K562 (cell line): ENCODE results near the gene AIMP1. TPM values are rescaled to one million over a fixed set of nuclear protein-coding genes. Genes with fewer than 3 reads are reported as not detected.

Experiments
- ATAC-seq: fragments of 200-7000 bp; cut with Tn5 transposase; 3 replicates; pipeline ENCODE4 v1.9.1; 2020; ENCODE audit warnings: moderate library complexity
- BruUV-seq: library from RNA; stranded (reverse); fragments of 400-500 nt; replicated peaks from 2 replicates; lab custom pipeline; 2021; lab: Mats Ljungman, UMichigan
- CTCF ChIA-PET: fragments of 300-600 bp; formaldehyde crosslinking; extraction: SDS; loops from one replicate; lab custom pipeline; 2021; ENCODE audit warnings: low intra/inter-chr PET ratio; lab: Yijun Ruan, JAX
- POLR2A ChIA-PET: fragments of 300-600, 350-650 bp; sonication (Branson Sonifier 250); formaldehyde crosslinking; extraction: SDS; loops from one replicate; lab custom pipeline; 2021; ENCODE audit warnings: antibody characterized with exemption, inconsistent platforms; lab: Yijun Ruan, JAX
- DNase-seq, 4 experiments: peaks; one replicate each; pipeline versions ENCODE4 v3.0.0 to v3.0.0-alpha.2; 2011 to 2018; ENCODE audit warnings: low spot score in 3 of 4, mixed read lengths in 3 of 4; ENCODE audit errors: extremely low read depth in 1 of 4
- FAIRE-seq: peaks from 2 replicates; lab custom pipeline; 2011; peaks lifted over from hg19 to GRCh38; lab: Jason Lieb, UNC
- H2AFZ ChIP-seq: 2 replicates; pipeline ENCODE4 v1.6.0; 2011; ENCODE audit warnings: low read depth, low read length, control low read depth, inconsistent platforms
- H3K27ac ChIP-seq: fragments of 200-600 bp; 3 replicates; pipeline ENCODE4 v1.8.0; 2011; ENCODE audit warnings: low read depth, mild to moderate bottlenecking, control low read depth, inconsistent platforms, low read length, moderate library complexity, mixed read lengths; ENCODE audit errors: extremely low read depth
- H3K27me3 ChIP-seq, 2 experiments: fragments of 300-600 bp in 1 of 2; 2 replicates in 1 of 2; 3 replicates in 1 of 2; pipeline versions ENCODE4 v1.6.0 to v1.8.0; 2011; ENCODE audit warnings: inconsistent platforms in 2 of 2, low read length in 2 of 2, mild to moderate bottlenecking in 1 of 2, mixed read lengths in 1 of 2, moderate library complexity in 1 of 2; ENCODE audit not compliant: control insufficient read depth in 2 of 2, insufficient read depth in 2 of 2
- H3K36me3 ChIP-seq: fragments of 300-600 bp; 3 replicates; pipeline ENCODE4 v1.8.0; 2011; ENCODE audit warnings: mild to moderate bottlenecking, low read length, inconsistent platforms; ENCODE audit not compliant: control insufficient read depth, insufficient read depth
- H3K4me1 ChIP-seq, 2 experiments: fragments of 200-600 bp in 1 of 2; replicated peaks in 1 of 2; 2 replicates in 1 of 2; 3 replicates in 1 of 2; pipeline versions ENCODE4 v1.5.1 to v1.8.0; 2011; ENCODE audit warnings: inconsistent platforms in 2 of 2, low read length in 2 of 2, mild to moderate bottlenecking in 1 of 2, mixed read lengths in 1 of 2, moderate library complexity in 1 of 2; ENCODE audit not compliant: control insufficient read depth in 2 of 2, insufficient read depth in 2 of 2
- H3K4me2 ChIP-seq: 2 replicates; pipeline ENCODE4 v1.6.1; 2011; ENCODE audit warnings: low read length, control low read depth, inconsistent platforms, mixed read lengths; ENCODE audit not compliant: insufficient read depth
- H3K4me3 ChIP-seq: fragments of 200-600 bp; sonication (generic), shearing (Covaris generic); 2 replicates; pipeline ENCODE4 v1.5.1; 2016; ENCODE audit warnings: control low read depth, inconsistent platforms
- H3K79me2 ChIP-seq: fragments of 200-600 bp; 3 replicates; pipeline ENCODE4 v1.8.0; 2011; ENCODE audit warnings: low read length, inconsistent platforms; ENCODE audit not compliant: control insufficient read depth, insufficient read depth
- H3K9ac ChIP-seq, 2 experiments: 2 replicates each; pipeline versions ENCODE4 v1.6.0 to v1.6.1; 2011; ENCODE audit warnings: low read depth in 2 of 2, low read length in 2 of 2, control low read depth in 1 of 2, inconsistent platforms in 1 of 2, mild to moderate bottlenecking in 1 of 2, mixed read lengths in 1 of 2; ENCODE audit not compliant: insufficient read depth in 1 of 2
- H3K9me1 ChIP-seq: one replicate; pipeline ENCODE4 v1.6.0; 2011; ENCODE audit warnings: inconsistent platforms, mild to moderate bottlenecking, low read length, moderate library complexity; ENCODE audit not compliant: control insufficient read depth, insufficient read depth
- H3K9me3 ChIP-seq: replicated peaks from 2 replicates; pipeline ENCODE4 v1.5.1; 2011; ENCODE audit warnings: low read depth, low read length, inconsistent platforms; ENCODE audit not compliant: control insufficient read depth, insufficient read depth
- H4K20me1 ChIP-seq: replicated peaks from 2 replicates; pipeline ENCODE4 v1.6.1; 2011; ENCODE audit warnings: low read length, inconsistent platforms, mixed read lengths; ENCODE audit not compliant: control insufficient read depth, insufficient read depth
- HDAC8 ChIP-seq: fragments of 450-650 bp; IDR thresholded peaks from 2 replicates; pipeline ENCODE4 v1.6.1; 2016; ENCODE audit warnings: mild to moderate bottlenecking, missing genetic modification characterization, moderate library complexity, missing compliant biosample characterization
- KDM2B ChIP-seq: fragments of 250-450 bp; sonication (Bioruptor Pico); IDR thresholded peaks from 2 replicates; pipeline ENCODE4 v1.8.0; 2021; ENCODE audit warnings: mild to moderate bottlenecking, moderate library complexity
- NFIX ChIP-seq: fragments of 250-450 bp; sonication (Bioruptor Pico); IDR thresholded peaks from 2 replicates; pipeline ENCODE4 v1.4.0; 2020; ENCODE audit warnings: low read depth, mild to moderate bottlenecking, moderate library complexity
- RREB1 ChIP-seq: fragments of 250-450 bp; sonication (Bioruptor Pico); IDR thresholded peaks from 2 replicates; pipeline ENCODE4 v1.4.0; 2020
- SP2 ChIP-seq: IDR thresholded peaks from 2 replicates; pipeline ENCODE4 v1.6.1; 2011; ENCODE audit warnings: mild to moderate bottlenecking, low read depth, low read length, moderate library complexity; ENCODE audit not compliant: poor library complexity, severe bottlenecking; ENCODE audit errors: extremely low read depth
- XRCC3 ChIP-seq: fragments of 450-650 bp; IDR thresholded peaks from 2 replicates; pipeline ENCODE4 v1.6.1; 2017; ENCODE audit warnings: mild to moderate bottlenecking, moderate library complexity
- ZNF41 ChIP-seq: fragments of 250-450 bp; sonication (Bioruptor Pico); conservative IDR thresholded peaks from 2 replicates; pipeline ENCODE4 v1.4.0; 2020; ENCODE audit warnings: mild to moderate bottlenecking
- in situ Hi-C: fragments of 300-500 bp; cut with MboI; formaldehyde crosslinking; loops from 4 replicates; pipeline ENCODE4 v1.15.0; 2018; ENCODE audit warnings: inconsistent platforms, mixed read lengths
- intact Hi-C: fragments of 100-400 bp; cut with micrococcal nuclease; formaldehyde crosslinking; loops from 2 replicates; pipeline ENCODE4 v1.14.2; 2022
- polyA plus RNA-seq, 8 experiments: library from polyadenylated mRNA; depleted of rRNA in 4 of 8; stranded (reverse) in 5 of 8; unstranded in 3 of 8; fragments of >200 nt; fragmentation: Nextera tagmentation in 2 of 8; fragmentation: Illumina TruSeq in 1 of 8; extraction: Ambion mirVana in 2 of 8; extraction: Trizol in 1 of 8; gene quantifications; 2 replicates each; pipeline versions ENCODE4 v1.2.1 to v1.2.3, GENCODE V29; 2011 to 2014; ENCODE audit warnings: inconsistent platforms in 1 of 8, missing spikeins in 1 of 8
- total RNA-seq, 7 experiments: library from RNA; depleted of rRNA in 6 of 7; stranded (reverse); fragments of >200 nt in 6 of 7; fragmentation: Illumina TruSeq in 2 of 7; extraction: Trizol in 2 of 7; gene quantifications; 2 replicates each; pipeline versions ENCODE4 v1.2.1 to v1.2.3, GENCODE V29; 2011 to 2021; ENCODE audit warnings: low replicate concordance in 1 of 7

The AIMP1 gene
- total and polyA plus RNA-seq, 9 of the 15 experiments (the other 6 are each of a cell fraction or from before 2014, with no cell fraction given), result 39.9 to 141 (median 70.1) TPM

- BruUV-seq, result no TSS peak
- TF ChIP-seq KDM2B (CRISPR knock-in tag), result no peak
- no peak for TF ChIP-seq RREB1 (CRISPR knock-in tag)
- TF ChIP-seq NFIX (CRISPR knock-in tag), result no peak
- TF ChIP-seq XRCC3, result no peak
- TF ChIP-seq SP2, result no peak
- no peak for TF ChIP-seq ZNF41 (CRISPR knock-in tag)
- TF ChIP-seq HDAC8 (tag), result no peak
- Histone ChIP-seq H3K27ac (no peak overlapping the region), H3K4me3 (no peak overlapping the region), H3K36me3 (peaks cover 45% of the 10 kb centered on the region), H4K20me1 (no peaks in the 10 kb centered on the region), H3K27me3 (no peaks in the 10 kb centered on the region), H3K79me2 (peaks cover 2% of the 10 kb centered on the region; the same call in 1 of the 3 replicates), H3K9ac (no peak overlapping the region), H3K4me1 (peaks cover 0 to 16% of the 10 kb centered on the region in 2 experiments; a peak in 3 of 5 replicates), H3K4me2 (no peak overlapping the region), H3K9me1 (peaks cover 4% of the 10 kb centered on the region), H2AFZ (no peak overlapping the region), H3K9me3 (no peaks in the 10 kb centered on the region)
- ChIA-PET CTCF (no interaction called here), POLR2A (interaction anchor here (1.2 kb wide), 1 partner anchor 11 kb away, joined by 5 read pairs; the partner anchor contains the start of genes AIMP1 and TBCK)
- in situ Hi-C loops, result loop anchor here (25.0 kb wide), 1 partner anchor 1408 kb away; the partner anchor contains the start of gene PAPSS1
- DNase-seq (no peak), ATAC-seq (no peak), FAIRE-seq (no peak)
- intact Hi-C loops, result no loop called here
Measured at GRCh38 chr4:106304632-106305031, 11.7 kb upstream of the AIMP1 start.
